Tibial nerve (tissue), 4 donors: Measurements from ENCODE around the gene NAAA. TPM values are rescaled to one million over a fixed set of nuclear protein-coding genes. Genes with fewer than 3 reads are reported as not detected.

Experiments used
- DNase-seq, 2 donors: peaks; one replicate each; pipeline ENCODE4 v3.0.0-alpha.2; 2019; ENCODE audit warnings: low spot score in 2 of 2
- H3K27ac ChIP-seq, 4 donors: fragments of 200-600 bp; sonication (generic) in 3 of 4; one replicate each; pipeline ENCODE4 v1.5.1; 2017 to 2019; ENCODE audit warnings: mild to moderate bottlenecking in 1 of 4
- H3K27me3 ChIP-seq, 2 donors: fragments of 200-600 bp; sonication (generic) in 1 of 2; one replicate each; pipeline versions ENCODE4 v1.5.1 to v1.6.0; 2017 to 2019
- H3K36me3 ChIP-seq, 3 donors: fragments of 200-600 bp; sonication (generic); one replicate each; pipeline ENCODE4 v1.5.1; 2018 to 2019
- H3K4me1 ChIP-seq, 4 donors: fragments of 200-600 bp; sonication (generic) in 3 of 4; one replicate each; pipeline ENCODE4 v1.5.1; 2017 to 2019
- H3K4me3 ChIP-seq, 4 donors: fragments of 200-600 bp; sonication (generic) in 3 of 4; one replicate each; pipeline ENCODE4 v1.5.1; 2017 to 2019; ENCODE audit warnings: mild to moderate bottlenecking in 1 of 4, moderate library complexity in 1 of 4
- H3K9me3 ChIP-seq, 4 donors: fragments of 200-600 bp; sonication (generic) in 3 of 4; one replicate each; pipeline ENCODE4 v1.5.1; 2017 to 2019
- EP300 ChIP-seq, 2 donors: sonication (generic); formaldehyde crosslinking; IDR thresholded peaks; one replicate each; pipeline ENCODE4 v1.6.1; 2017; ENCODE audit warnings: antibody characterized with exemption in 2 of 2, mild to moderate bottlenecking in 1 of 2
- POLR2A ChIP-seq, 2 donors: fragments of 450-650 bp; IDR thresholded peaks; one replicate each; pipeline ENCODE4 v1.6.1; 2017; ENCODE audit warnings: antibody characterized with exemption in 2 of 2, mild to moderate bottlenecking in 2 of 2, moderate library complexity in 2 of 2
- WGBS, 2 donors: methylation state at CpG; one replicate each; pipeline ENCODE4 v1.1.5; 2018; 5-methylcytosine and 5-hydroxymethylcytosine counted together
- total RNA-seq, 4 donors: library from RNA; depleted of rRNA; stranded (reverse); fragments of >200 nt; gene quantifications; one replicate each; pipeline ENCODE4 v1.1.0, GENCODE V29; 2016
- TF ChIP-seq, protein P1 (sequence below), 5 experiments: fragments of 200-600 bp in 3 of 5; fragments of 450-650 bp in 2 of 5; sonication (generic) in 3 of 5; IDR thresholded peaks; one replicate each; pipeline ENCODE4 v1.5.1; 2016 to 2019; ENCODE audit warnings: antibody characterized with exemption in 5 of 5, mild to moderate bottlenecking in 3 of 5, moderate library complexity in 2 of 5

NAAA gene
- total RNA-seq, 4 donors from 2014 or later: 70.5 to 191 (median 170) TPM

DNA sequence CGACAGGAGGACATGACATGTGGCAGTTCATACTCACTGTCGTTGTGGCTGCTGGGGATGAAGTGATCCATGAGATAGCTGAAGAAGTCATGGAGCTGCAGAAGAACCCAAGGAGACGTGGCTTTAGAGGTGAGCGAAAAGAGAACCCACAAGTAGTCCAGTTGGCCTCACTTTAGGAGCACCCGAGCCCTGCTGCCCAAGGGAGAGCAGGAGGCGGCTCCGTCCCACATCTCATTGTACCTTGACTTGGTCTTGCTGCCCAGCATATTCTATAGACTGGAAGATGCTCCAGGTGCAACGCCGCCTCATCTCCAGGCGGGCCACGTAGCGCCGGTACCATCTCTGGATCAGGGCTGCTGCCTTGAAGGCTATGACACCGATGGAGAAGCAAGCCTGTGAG, 49.2 kb downstream of the NAAA start:
- Histone ChIP-seq H3K9me3 (no peaks in the 10 kb centered on the region), H3K4me3 (no peak overlapping the region), H3K27ac (no peak overlapping the region), H3K4me1 (no peaks in the 10 kb centered on the region), H3K36me3 (no peaks in the 10 kb centered on the region), H3K27me3 (no peaks in the 10 kb centered on the region)
- WGBS, 2 donors: 91 to 94% methylated on average over 14 of the region's 14 CpGs
- TF ChIP-seq, protein P1, sequence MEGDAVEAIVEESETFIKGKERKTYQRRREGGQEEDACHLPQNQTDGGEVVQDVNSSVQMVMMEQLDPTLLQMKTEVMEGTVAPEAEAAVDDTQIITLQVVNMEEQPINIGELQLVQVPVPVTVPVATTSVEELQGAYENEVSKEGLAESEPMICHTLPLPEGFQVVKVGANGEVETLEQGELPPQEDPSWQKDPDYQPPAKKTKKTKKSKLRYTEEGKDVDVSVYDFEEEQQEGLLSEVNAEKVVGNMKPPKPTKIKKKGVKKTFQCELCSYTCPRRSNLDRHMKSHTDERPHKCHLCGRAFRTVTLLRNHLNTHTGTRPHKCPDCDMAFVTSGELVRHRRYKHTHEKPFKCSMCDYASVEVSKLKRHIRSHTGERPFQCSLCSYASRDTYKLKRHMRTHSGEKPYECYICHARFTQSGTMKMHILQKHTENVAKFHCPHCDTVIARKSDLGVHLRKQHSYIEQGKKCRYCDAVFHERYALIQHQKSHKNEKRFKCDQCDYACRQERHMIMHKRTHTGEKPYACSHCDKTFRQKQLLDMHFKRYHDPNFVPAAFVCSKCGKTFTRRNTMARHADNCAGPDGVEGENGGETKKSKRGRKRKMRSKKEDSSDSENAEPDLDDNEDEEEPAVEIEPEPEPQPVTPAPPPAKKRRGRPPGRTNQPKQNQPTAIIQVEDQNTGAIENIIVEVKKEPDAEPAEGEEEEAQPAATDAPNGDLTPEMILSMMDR (IDR thresholded peaks at IDR 0.05): no peak
- no peak for TF ChIP-seq POLR2A (IDR thresholded peaks at IDR 0.05)
- TF ChIP-seq EP300 (IDR thresholded peaks at IDR 0.05): no peak
- no peak for DNase-seq

DNA sequence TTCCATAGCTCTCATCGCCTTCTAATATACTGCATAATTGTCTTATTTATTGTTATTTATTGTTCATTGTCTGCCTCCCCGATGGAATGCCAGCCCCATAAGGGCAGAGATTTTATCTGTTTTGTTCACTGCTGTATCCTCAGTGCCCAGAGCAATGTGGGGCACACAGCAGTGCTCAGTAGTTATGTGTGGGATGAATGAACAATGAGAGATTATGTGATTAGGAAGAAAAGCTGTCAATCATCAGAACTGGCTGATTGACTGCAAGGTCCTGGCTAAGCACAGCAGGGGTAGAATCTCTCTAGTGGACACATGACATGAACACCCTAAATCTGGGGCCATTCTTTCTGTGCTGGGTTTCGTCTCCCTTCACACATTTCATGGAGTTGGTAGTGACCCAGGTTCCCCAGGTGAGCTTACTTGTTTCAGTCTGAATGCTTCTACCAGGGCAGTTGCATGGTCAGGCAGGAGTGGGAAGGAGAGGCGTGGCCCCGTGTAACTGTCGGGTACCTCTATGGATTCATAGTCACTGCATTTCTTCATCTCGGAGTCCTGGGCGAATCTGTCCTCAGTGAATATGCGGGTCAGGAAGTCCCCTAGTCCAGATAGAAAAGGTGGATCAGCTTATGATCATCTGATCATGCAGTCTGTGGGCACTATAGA, 51.1 kb downstream of the NAAA start:
- no peak for DNase-seq
- TF ChIP-seq, protein P1 (IDR thresholded peaks at IDR 0.05): no peak
- TF ChIP-seq EP300 (IDR thresholded peaks at IDR 0.05) (no peak), POLR2A (IDR thresholded peaks at IDR 0.05) (no peak)
- H3K27me3 ChIP-seq: no peaks in the 10 kb centered on the region
- no peaks in the 10 kb centered on the region for H3K4me1 ChIP-seq
- H3K36me3 ChIP-seq: no peaks in the 10 kb centered on the region
- no peak overlapping the region for H3K27ac ChIP-seq
- no peaks in the 10 kb centered on the region for H3K9me3 ChIP-seq
- 75 to 79% methylated on average over 9 of the region's 9 CpGs for WGBS, 2 donors
- no peak overlapping the region for H3K4me3 ChIP-seq

DNA sequence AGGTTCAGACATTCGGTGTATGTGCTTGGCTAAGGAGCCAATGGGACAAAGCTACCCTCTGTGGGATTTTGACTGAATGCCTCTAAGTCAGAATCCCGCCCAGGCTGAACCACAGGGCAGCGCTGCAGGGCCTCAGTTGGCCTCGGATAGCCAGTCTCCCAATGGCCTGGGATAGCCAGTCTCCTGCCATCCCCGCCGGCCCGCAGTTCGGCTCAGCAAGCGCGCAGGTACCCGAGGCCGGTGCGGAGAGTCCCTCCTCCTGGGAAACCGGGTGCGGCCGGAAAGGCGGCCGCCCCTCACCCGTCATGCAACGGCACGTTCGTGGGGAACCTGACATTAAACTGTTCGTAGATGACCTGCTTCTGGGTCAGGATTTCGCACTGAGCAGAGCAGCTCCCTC, 54.7 kb downstream of the NAAA start:
- no peak for DNase-seq
- Histone ChIP-seq H3K9me3 (no peaks in the 10 kb centered on the region), H3K4me3 (no peak overlapping the region), H3K36me3 (no peaks in the 10 kb centered on the region), H3K27ac (no peak overlapping the region), H3K27me3 (no peaks in the 10 kb centered on the region), H3K4me1 (no peaks in the 10 kb centered on the region)
- TF ChIP-seq, protein P1 (IDR thresholded peaks at IDR 0.05): no peak
- TF ChIP-seq POLR2A (IDR thresholded peaks at IDR 0.05) (no peak), EP300 (IDR thresholded peaks at IDR 0.05) (no peak)
- 58 to 79% methylated on average over 20 to 22 of the region's 24 CpGs for WGBS, 2 donors

DNA sequence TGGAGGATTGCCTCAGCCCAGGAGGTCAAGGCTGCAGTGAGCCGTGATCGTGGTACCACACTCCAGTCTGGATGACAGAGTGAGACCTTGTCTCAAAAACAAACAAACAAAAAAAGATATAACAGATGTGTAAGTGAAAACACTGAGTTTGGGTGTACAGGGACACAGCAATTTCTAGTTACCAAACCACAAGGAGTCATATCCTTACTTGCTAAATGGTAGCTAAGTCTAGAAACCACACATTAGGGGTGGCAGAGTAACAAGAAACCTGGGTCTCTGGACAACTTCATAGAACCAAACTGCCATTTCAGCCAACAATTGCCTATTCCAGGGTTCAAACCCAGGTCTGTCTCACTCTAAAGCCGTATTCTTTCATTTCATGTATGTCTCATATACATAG, 59.3 kb downstream of the NAAA start:
- TF ChIP-seq, protein P1 (IDR thresholded peaks at IDR 0.05): no peak
- TF ChIP-seq POLR2A (IDR thresholded peaks at IDR 0.05) (no peak), EP300 (IDR thresholded peaks at IDR 0.05) (no peak)
- Histone ChIP-seq H3K36me3 (no peaks in the 10 kb centered on the region), H3K27ac (no peak overlapping the region), H3K4me3 (no peak overlapping the region), H3K4me1 (no peaks in the 10 kb centered on the region), H3K9me3 (no peaks in the 10 kb centered on the region), H3K27me3 (no peaks in the 10 kb centered on the region)
- no peak for DNase-seq
- WGBS, 2 donors: 89 to 95% methylated on average over 3 of the region's 3 CpGs

DNA sequence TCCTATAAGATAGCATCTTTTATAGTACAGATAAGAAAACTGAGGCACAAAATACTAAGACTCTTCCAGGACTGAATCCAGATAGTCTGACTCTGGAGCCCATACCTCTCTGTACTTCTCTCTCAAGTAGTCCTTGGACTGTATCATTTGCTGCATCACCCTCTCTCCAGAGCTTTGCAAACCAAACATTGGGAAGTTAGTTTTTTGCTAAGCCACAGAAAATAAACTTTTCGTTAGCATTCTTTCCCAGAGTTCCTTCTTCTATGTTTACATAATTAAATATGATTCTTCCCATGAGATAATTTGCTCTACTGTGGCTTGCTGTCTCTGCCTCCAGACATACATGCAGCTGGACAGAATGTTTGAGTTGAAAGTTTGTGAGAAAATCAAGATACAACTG, 60.5 kb downstream of the NAAA start:
- no peaks in the 10 kb centered on the region for H3K36me3 ChIP-seq
- no peaks in the 10 kb centered on the region for H3K9me3 ChIP-seq

More for the DNA sequence above, 60.5 kb downstream of the NAAA start:
- TF ChIP-seq, protein P1 (IDR thresholded peaks at IDR 0.05): no peak
- TF ChIP-seq POLR2A (IDR thresholded peaks at IDR 0.05) (no peak), EP300 (IDR thresholded peaks at IDR 0.05) (no peak)
- no peak for DNase-seq
- Histone ChIP-seq H3K27ac (no peak overlapping the region), H3K4me3 (no peak overlapping the region), H3K27me3 (no peaks in the 10 kb centered on the region), H3K4me1 (no peaks in the 10 kb centered on the region)
- WGBS, 2 donors: 45 to 64% methylated on average over 1 of the region's 1 CpG
